NCI-H2029 (cell line): ENCODE results near the gene CUL1.

ENCODE experiments used
- DNase-seq: peaks from one replicate; lab custom pipeline; 2025; lab: John Stamatoyannopoulos, UW

CUL1 gene

DNA sequence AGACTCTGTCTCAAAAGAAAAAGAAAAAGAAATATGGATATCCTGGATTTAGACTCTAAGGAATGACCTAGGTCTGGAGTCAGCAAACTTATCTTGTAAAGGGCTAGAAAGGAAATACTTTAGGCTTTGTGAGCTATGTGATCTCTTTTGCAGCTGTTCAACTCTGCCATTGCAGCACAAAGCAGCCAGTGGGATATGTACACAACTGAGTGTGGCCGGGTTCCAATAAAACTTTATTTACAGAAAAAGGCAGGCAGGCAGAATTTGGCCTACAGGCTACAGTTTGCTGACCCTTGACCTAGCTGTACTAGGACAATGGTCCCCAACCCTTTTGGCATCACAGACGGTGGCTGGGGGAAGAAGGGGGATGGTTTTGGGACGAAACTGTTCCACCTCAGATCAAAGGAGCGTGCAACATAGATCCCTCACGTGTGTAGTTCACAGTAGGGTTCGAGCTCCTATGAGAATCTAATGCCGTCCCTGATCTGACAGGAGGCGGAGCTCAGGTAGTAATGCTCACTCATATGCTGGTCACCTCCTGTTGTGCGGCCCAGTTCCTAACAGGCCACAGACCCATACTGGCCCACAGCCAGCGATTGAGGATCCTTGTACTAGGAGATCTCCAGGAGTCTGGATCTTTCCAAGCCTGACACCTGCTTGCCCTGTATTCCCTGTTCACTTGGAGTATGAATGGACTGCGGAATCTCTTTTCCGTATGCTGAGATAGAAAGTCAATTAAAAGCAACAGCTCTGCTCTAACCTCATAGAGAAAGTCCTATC, 63.0 kb downstream of the CUL1 start:
- no peak for DNase-seq

DNA sequence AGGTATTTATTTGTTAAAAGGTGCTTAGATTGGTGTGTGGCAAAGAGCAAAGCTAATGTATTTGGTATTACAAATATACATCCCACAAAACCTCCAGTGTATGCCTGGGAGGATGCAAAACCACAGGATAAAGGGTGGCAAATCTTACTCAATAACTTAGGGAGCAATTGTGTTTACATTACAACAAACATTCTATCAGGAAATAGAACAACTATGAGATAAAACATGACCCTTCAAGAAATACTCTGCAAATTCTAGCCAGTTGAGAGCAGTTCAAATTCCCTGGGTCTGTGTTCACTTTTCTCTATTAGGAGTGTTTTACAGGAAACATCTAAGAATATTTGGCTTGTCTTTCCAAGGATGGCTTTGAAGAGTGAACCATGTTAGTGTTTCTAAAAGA, 64.9 kb downstream of the CUL1 start:
- DNase-seq = no peak

DNA sequence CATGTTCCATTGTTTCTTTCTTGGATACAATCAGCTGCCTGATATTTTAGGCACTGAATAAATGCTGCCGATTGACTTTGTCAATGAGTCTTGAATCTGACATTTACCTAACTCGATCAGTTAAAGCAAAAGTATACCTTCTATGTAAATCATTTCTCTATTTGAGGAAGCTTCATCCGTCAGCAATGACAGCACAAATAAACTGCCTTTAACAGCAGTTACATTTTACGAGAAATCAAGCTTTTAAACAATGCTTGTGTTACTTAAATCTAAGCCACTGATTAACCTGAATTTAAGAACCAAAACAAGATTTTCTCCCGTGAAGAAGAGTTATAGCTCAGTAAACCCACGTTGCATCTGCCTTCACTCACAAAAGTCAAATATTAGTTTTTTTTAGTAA, 71.3 kb downstream of the CUL1 start:
- DNase-seq = no peak

DNA sequence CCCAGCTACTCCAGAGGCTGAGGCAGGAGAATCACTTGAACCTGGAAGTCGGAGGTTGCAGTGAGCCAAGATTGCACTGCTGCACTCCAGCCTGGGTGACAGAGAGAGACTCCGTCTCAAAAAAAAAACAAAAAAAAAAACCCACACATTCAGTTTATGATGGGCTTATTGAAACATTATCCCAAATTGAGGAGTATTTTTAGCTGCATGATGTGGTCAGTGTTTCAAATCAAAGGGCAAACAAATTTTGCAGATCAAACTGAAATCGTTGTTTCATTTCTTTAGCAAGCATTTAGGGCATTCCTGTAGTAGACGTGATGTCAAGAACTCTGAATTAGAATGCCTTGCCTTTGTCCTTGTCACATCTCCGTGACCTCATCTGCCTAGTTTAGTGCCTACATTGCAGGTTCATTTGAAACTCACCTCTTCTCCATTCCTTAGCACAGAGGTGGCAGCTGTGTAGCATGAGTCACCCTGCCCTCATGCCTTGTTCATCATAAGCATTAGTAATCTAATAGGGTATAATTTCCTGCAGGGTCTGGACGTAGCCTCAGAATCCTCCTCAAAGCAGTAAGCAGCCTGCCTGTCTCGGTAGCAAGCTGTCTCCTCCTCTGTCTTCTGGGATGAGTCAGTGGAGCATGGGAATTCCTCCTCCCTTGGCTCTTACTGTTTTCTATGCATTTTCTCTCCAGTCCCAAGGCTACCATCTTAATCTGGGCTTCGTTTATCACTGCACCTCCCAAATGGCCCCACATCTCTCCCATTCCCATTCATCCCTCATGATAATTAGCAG, 73.8 kb downstream of the CUL1 start:
- DNase-seq = no peak

DNA sequence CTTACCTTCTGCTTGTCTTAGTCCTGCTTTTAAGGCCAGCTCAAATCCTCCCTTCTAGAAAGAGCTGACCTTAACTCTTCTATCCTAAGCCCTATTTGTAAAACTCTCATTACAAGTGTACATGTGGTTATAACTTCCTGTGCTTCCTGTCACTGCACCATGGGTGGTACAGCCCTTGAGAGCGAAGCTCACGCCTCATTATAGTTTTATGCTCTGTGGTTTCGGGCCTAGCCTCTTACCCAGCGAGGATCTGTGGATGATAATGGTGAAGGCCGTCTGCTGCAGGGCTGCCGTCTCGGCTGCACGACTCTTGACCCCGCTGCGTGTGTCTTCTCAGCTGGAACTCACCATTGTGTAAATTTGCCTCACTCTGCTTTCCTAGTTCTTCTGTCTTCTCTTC, 74.6 kb downstream of the CUL1 start:
- DNase-seq = no peak

DNA sequence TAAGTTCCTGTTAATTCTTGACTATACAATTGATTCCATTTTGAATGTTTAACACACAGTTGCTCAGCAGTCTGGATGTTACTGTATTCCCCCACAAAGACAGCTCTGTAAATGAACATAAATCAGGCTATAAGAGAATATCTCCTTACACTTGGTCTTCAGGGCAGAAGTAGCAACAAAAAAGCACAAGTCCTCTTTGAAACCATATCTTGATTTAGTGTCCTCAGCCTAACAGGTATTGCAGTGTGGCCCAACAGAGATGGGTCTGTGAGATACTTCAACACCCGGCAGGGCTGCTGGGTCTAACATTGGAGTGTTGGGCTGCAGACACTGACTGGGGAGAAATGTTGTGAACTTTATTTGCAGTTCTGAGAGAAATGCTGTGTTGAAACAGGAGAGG, 75.8 kb downstream of the CUL1 start:
- no peak for DNase-seq

DNA sequence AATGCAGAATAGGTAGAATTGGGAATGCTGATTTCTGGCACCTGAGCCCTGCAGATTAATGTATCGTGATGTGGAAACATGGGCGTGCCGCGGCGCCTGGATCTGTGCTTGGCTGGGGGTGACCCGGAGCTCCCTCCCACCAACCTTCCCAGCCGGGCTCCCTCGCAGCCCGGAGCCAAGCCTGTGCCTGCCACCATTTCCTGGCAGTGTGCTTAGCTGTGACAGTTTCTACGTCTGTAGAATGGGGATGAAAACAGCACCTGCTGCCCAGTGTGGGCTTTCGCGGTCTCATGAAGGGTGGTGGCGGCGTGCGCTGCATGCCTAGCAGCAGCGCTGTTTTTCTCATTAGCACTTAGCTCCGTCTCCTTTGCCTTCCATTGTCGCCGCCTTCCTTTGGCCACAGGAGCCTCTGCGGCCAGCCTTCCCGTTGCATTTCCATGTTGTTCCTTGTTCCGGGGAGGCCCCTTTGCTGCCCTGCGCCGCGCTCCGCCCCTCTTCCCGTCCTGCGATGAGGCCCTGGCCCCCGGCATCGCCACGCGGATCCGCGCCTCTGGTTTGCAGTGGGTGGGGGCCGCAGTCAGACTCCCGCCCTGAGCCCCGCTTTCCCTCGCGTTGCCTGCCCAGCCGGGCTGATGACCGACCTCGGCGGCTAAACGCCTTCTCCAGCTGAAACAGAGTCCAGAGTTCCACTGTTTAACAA, 84.2 kb downstream of the CUL1 start:
- no peak for DNase-seq

DNA sequence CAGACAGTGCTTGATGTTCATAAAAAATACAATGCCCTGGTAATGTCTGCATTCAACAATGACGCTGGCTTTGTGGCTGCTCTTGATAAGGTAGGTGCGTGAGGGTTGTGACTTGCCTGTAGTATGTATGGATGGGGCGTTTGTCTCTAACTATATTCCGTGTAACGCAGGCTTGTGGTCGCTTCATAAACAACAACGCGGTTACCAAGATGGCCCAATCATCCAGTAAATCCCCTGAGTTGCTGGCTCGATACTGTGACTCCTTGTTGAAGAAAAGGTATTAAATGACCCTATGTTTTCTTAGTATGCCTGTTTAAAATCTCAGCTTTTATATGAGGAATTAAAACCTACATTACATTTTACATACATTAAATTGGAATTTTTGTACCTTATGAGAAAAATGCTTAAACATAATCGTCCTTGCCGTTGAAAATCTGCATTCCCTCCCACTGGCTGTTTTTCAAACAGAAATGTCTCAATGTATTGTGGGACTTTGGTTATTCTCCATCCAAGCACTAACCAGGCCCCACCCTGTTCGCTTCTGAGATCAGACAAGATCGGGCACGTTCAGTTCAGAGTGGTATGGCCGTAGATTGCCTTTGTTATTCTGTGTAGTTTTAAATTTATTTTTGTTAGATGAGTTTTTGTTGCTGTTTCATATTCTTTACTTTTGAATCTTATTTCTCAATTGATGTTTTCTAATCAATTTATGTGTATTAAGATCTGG, 85.3 kb downstream of the CUL1 start:
- no peak for DNase-seq

DNA sequence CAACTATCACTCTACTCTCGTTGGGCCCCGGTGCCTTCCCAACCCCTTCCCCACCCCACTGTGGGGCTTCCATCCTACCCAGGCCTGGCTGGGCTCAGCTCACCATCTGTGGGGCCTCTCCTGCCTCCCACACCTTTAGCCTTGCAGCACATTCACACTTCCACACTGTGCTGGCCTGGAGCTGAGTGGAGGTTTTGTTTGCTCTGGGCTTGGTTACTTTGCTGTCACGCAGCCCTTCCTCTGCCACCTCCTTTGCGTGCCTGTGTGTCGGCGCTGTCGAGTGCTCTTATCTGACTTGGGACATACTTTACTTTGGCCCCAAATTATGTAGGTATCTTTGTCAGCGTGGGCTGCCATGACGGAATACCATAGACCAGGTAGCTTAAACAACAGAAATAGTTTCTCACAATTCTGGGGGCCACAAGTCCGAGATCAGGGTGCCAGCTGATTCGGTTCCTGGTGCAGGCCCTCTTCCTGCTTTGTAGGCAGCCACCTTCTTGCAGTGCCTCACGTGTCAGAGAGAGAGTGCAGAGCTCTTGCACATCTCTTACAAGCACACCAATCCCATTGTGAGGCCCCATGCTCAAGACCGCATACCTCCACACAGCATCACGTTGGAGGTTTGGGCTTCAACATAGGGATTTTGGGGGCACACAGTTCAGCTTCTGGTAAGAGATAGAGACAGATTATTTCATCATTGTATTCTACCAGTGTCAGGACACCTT, 89.0 kb downstream of the CUL1 start:
- DNase-seq = no peak

DNA sequence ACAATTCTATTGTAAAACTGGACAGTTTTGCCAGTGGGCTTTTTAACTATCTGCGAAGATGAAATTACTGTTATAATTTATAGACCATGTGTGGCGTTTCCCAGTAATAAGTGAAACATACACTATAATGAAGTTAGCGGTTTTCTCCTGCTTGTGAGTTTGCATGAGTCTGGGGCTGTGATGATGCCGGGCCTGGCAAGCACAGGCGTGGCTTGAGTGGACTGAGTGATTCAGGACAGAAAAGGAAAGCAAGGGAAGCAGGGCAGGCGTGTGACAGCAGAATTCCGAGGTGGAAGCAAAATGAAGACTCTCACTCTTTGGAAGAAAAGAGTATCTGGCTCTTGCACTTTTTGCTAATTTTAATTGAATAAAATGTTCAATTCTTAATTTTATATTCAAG, 90.5 kb downstream of the CUL1 start:
- DNase-seq = no peak

DNA sequence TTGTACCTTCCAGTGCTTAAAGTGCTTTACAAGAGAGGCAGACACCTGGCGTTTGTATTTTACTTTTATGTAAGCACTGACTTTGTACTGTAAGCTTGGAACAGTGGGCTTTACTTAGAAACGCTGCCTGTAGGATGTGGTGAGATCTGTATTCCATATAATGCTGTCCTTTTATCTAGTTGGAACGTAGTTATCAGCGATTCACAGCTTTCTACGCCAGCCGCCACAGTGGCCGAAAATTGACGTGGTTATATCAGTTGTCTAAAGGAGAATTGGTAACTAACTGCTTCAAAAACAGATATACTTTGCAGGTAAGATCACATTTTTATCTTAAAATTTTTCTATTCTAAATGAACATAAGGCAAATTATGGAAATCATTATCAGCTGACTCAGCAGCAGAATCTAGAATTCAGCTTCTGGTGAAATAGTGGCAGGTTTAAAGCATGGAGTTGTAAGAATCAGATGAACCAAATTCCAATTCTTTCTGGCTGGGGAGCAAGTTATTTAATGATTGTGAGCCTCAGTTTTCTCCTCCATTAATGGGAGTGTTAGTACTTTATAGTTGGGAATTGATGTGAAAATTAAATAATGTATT, 91.5 kb downstream of the CUL1 start:
- DNase-seq = no peak

DNA sequence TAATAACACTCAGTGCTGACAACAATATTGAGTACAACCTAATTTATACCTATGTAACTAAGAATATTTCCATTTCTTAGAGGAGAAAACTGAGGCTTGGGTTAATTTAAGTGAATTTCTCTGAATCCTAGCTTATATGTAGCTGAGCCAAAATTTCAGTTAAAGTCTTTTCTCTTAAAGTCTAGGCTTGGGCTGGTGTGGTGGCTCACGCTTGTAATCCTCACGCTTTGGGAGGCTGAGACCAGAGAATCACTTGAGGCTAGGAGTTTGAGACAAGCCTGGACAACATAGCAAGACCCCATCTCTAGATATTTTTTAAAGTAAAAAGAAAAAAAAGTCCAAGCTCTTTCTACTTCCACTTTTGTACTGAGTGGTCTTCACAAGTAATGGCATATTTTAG, 92.1 kb downstream of the CUL1 start:
- DNase-seq = no peak

DNA sequence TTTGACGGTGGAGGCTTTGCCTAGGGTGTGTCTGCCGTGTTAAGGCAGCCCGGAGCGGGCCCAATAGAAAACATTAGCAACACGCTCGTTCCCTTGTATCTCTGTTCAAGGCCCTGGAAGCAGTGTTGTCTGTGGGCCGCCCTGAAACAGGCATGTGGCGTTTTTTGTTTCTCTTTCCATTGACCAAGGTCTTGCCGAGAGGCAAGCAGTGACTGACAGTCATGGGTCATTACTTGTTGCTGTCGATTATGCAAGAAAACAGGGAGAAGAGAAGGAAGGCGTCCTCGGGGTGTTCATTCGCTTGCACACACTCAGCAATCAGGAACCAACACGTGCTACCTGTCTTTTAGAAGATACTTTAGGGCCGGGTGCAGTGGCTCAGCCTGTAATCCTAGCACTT, 92.8 kb downstream of the CUL1 start:
- DNase-seq = no peak

DNA sequence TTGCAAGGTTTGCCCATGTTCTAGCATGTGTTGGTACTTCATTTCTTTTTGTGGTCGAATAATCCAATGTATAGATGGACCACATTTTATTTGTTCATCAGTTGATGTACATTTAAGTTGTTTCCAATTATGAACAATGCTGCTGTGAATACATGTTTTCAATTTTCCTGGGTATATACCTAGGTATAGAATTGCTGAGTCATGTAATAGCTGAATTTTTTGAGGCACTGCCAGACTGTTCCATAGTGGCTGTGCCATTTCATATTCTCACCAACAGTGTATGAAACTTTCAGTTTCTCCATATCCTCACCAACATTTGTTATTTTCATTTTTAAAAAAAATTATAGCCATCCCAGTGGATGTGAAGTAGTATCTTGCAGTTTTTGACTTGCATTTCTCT, 94.9 kb downstream of the CUL1 start:
- no peak for DNase-seq

DNA sequence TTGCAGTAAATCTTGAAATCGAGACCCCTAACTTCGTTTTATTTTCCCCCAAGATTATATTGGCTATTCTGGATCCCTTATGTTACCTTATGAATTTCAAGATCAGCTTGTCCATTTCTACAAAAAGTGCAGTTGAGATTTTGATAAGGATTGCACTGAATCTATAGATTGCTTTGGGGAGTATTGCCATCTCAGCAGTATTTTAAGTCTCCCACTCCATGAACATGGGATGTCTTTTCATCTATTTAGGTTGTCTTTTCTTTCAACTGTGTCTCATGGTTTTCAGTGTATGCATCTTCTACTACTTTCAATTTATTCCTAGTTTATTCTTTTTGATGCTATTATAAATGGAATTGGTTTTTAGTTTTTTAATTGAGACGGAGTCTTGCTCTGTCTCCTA, 95.8 kb downstream of the CUL1 start:
- no peak for DNase-seq

DNA sequence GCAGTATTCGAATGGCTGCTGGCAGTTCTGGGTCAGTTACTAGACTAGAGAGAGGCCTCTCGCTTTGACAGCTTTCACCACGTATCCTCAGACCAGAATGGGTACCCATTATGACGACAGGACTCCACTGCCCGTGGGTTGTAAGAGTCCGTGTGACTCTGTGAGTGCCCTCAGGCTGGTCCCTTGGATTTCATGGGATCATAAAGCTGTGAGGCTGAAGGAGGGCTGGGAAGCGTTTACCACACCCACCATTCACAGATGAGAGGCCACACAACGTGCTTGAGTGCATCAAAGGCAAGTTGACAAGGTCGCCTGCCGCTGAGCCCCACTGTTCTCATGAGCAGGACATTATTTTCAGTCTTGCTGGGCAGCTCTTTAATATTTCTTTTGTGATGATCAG, 98.1 kb downstream of the CUL1 start:
- no peak for DNase-seq

DNA sequence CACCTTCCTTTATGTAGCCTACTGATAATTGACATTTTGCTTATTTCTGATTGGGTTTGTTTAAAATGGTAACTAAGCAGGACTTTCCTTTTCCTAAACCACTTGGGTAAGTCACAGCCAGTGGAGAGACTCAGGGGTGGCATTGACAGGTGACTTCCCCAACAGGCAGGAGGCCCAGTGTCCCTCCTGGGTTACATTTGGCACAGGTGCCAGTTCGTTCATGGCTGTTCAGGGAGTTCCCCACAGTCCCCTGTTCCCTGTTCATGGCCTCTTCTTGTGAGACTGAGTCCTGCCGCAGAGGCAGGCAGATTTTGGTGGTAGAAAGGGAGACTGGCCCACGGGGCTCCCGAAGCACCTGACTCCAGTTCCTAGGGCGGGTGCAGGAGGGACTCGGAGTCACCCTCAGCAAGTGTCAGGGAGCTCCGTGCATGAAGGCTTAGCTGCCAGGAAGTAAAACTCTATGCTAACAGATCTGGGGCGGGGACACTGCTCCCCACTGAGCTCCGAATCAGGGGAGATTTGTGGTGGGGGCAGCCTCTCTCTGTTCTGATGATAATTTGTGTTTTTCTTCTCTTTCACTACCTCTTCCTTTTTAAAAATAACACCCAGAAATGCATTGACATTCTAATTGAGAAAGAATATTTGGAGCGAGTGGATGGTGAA, 101.3 kb downstream of the CUL1 start:
- DNase-seq = no peak

DNA sequence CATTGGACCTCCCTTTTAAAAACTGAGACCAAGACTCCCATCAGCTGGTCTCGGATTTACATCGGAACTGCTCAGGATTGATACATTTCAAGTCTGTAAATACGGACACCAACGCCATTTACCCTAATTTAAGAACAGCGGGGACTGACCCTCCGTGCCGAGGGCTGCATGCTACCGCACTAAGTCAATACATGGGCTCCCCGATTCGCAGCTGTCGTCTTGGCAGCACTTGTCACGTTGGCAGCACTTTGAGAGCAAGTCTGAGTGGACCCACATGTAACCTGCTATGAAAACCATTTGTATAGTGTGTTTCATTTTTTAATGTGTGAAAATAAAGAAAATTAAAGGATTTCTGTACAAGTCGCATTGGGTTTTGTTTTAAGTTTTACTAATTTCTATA, 102.0 kb downstream of the CUL1 start:
- DNase-seq = no peak

DNA sequence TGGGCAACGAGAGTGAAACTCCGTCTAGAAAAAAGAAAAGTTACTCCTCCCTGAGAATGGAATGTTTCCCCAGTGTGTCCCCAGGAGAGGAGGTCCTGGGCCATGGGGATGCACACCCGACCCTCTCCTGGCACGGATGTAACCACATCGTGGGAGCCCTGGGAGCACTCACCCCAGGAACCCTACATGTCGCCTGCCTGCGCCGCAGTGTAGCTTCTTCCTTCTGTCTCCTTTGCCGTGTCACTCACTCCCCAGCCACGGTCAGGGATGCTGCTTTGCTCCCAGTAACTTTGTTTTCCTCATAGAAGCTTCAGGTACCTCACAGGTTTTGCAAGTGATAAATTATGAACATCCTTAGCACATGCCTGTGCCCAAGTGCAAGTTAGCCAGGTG, 103.4 kb downstream of the CUL1 start:
- DNase-seq = no peak

DNA sequence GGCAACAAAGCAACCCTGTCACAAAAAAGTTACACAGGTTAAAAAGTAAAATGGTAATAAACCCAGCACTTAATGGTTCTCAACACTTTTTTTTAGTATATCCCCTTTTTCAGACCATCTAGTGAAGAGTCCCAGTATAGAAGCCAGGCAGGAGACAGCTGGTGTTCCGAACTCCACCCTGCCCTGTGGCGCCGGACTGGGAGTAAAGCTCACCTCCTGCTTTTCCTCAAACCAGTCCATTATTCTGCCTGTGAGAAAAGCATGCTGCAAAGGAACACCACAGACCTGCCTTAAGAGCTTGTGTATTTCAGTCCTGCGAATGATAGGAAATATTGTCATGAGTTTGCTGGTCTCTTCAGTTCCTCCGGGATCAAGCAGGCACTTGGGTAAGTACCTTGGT, 104.4 kb downstream of the CUL1 start:
- no peak for DNase-seq
